HG02885 (cell line): ENCODE data around the gene RPLP1.

ENCODE experiments used
- ATAC-seq: cut with Tn5 transposase; IDR thresholded peaks from one replicate; pipeline ENCODE4 v1.9.1; 2021; ENCODE audit warnings: mild to moderate bottlenecking; ENCODE audit not compliant: unreplicated experiment, poor library complexity

Gene RPLP1

DNA sequence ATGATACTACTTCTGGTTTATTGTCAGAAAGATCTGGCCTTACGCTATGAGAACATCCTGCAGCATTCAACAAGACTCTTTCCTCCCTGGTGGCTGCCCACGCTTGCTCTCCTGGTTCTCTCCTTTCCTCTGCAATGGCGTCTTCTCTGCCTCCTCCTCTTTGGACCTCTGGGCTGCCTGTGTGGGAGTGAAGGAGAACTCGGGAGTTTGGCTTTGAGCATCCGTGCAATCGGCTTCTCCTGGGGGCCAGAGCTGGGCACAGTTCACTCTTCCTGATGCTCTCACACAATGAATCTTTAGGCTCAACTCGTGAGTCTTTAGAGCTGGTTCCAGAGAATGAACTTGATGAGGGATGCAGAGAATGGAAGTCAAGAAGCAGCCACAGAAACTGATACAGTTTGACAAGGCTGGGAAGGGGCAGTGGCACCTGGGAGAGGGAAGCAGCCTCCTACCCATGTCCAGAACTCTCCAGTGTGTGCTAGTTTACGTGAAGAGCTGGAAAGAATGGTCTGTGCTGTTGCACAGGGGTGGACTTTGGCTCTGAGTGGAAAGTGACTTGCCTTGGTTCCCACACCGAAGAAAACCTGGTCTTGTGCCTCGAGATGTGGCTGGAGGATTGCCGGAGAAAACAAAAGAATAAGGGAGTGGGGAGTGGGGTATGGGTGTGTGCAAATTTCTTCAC, 37.9 kb downstream of the RPLP1 start:
- no peak for ATAC-seq

DNA sequence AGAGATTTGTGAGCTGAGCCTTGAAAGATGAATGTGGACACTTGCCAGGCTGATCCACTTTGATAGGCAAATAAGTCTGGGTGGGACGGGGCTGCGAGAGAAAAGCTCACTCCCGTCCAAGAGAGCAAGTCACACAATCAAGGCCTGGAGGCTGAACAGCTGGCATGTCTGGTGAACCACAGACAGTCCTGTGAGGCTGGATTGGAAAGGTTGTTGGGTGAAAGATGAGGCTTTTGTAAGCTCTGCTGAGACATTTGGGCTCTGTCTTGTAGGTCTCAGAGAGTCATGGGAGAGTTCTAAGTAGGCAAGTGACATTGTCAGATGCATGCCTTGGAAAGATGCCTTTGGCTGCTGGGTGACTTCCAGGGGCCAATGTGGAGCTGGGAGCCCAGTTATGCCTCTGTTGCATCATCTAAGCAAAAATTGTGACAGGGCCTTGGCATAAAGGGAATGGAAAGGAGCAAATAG, 38.5 kb downstream of the RPLP1 start:
- no peak for ATAC-seq

DNA sequence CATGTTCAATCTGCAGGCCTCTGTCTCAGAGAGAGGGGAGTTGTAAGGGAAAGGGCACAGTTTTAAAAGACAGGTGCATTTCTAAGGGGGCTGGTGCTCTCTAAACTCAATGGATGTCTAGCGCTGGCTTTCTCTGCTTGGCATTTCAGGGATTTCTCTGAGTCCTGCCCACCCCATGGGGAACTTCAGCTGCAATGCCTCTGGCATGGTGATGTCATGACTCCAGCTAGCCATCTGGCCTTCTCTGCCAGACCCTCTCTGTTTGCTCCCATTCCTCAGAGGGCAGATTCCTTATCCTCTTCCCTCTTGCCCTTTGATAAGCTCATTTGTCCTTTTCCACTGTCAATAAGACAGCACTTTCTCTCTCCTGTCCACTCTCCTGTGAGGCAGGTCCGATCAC, 40.8 kb downstream of the RPLP1 start:
- no peak for ATAC-seq

DNA sequence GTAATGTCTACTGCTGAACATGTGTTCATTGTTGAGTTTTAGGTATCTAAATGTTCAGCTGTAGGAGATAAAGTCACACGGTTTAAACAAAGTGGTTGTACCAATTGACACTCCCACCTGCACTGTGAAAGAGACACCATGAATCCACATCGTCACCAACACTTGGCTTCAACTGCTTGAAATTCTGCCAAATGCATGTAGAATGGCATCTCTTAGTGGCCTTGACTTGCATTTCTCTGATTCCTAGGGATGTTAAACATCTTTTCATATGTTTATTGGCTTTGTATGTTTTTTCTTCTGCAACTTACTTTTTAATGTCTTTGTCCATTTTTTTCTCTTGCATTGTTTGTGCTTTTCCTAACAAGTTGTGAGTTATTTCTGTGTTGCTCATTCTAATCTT, 43.4 kb downstream of the RPLP1 start:
- no peak for ATAC-seq

DNA sequence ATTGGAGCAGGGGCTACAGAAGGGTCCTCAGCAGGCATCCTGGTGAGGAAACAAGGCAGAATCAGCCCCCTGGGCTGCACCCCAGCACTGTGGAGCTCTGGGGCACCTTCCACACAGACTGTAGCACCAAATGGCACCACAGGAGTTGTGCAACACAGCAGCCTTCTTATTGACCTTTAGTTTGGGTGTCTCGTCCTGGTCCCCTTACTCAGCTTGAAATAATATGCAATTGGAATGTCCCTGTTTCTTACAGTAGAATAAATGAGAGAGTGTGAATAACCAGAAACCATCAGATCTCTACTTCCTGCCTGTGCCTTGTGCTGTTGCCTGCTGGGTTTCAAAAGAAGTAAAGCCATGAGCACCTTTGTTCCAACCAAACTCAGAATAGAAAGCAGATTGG, 44.5 kb downstream of the RPLP1 start:
- no peak for ATAC-seq

DNA sequence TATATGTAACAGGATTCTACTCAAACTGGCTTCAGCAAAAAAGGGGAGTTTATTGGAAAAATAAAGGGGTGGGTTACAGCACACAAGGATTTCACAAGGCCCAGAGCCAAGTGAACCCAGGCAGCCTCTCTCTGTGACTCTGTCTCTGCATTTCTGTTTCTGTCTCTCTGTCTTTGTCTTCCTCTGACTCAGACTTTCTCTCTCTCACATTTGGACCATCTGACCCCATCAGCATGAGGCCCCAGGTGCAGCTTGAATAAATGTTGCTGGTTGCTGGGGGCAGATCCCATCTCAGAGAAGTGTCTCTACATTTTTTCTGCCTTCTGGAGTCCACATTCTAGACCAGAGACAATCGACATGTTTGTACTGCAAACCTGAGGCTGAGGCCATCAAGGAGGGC, 45.0 kb downstream of the RPLP1 start:
- ATAC-seq, result no peak

DNA sequence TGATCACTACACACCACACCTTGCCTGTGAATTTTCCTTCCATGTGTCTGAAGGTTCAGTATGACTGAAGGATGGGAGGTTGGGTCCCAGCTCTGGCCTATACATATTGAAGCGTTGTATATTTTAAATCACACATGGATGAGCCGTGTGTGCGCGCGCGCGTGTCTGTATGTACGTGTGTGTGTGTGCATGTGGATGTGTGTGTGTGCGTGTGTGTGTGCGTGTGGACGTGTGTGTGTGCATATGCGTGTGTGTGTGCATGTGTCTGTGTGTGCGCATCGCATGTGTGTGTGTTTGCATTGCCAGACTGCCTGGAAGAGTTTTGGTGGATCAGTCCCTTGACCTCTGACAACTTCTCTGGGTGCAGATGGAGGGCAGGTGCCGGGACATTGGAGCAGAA, 45.7 kb downstream of the RPLP1 start:
- ATAC-seq, result no peak

DNA sequence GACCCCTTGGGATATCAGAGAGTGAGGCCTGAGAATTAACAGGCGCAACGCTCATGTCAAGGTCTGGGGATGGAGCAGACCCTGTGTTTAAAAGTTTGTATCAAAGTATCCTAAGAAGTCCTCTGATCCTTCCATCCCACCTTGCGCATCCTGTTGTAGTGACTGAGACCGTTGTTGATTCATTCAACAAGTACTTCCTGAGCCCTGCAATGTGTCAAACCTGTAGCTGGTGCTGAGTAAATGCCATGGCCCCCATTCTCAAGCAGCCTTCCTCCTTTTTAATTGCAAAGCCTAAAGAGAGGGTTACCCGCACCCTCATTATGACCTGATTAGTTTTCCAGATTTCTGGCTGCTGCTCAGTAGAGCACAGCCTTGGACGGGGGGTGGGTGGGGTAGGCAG, 46.4 kb downstream of the RPLP1 start:
- ATAC-seq, result no peak

DNA sequence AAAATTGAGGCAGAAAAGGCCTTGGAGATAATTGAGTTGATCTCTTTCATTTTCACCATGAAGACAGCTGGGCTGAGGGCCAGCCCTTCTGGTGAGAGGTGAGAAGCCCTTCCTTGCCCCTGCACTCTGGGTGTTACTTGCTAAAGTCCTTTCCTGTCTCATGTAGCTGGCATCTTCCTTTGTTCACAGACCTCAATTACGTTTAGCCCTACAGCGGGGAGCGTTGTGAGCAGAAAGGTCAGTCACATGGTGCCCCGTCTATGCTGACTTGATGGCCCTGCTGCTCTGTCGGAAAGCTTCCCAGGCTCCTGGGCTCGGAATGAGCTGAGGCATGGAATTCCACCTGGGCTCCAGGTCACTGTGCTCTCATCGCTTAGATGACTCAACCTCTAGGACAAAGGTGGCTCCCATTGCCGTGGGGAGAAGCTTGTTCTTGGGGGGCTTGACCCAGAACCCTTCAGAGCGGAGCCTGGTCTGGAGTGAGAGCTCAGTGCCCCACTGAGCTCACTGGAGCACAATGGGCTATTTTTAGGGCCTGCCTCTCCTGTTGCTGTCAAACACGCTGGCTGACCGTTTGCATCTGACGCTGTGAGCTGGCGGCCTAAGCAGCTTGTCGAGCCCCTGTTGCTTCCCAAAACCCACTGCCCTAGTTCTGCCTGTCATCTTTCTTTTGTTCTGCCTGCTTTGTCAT, 47.0 kb downstream of the RPLP1 start:
- no peak for ATAC-seq

DNA sequence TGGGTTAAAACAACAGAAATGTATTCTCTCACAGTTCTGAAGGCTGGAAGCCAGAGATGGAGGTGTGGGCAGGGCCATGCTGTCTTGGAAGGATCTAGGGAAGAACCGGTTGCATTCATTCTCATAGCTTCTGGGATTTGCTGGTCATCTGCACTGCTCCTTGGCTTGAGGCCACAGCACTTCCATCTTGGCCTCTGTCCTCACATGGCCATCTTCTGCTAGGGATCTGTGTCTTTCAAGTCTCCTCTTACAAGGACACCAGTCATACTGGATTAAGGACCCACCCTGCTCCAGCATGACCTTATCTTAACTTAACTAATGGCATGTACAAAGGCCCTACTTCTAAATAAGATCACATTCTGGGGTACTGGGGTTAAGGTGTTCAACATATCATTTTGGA, 47.7 kb downstream of the RPLP1 start:
- ATAC-seq, result no peak

DNA sequence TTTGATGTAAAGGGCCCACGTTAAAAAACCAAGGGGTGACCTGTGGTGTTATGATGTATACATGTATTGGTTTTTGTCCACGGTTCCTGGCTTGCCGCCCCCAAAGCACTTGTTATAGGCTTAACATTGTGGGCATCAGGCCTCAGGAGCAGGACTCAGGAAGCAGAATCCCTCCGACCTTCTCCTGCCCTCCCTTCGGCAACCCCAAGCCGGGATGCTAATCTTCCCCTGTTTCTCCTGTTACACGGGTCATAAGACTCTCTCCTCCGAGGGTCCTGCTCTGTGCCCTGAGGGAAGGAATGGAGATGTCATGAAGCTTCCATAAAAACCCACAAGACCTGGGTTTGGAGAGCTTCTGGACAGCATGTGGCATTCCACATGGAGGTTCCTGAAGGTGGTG, 48.8 kb downstream of the RPLP1 start:
- no peak for ATAC-seq

DNA sequence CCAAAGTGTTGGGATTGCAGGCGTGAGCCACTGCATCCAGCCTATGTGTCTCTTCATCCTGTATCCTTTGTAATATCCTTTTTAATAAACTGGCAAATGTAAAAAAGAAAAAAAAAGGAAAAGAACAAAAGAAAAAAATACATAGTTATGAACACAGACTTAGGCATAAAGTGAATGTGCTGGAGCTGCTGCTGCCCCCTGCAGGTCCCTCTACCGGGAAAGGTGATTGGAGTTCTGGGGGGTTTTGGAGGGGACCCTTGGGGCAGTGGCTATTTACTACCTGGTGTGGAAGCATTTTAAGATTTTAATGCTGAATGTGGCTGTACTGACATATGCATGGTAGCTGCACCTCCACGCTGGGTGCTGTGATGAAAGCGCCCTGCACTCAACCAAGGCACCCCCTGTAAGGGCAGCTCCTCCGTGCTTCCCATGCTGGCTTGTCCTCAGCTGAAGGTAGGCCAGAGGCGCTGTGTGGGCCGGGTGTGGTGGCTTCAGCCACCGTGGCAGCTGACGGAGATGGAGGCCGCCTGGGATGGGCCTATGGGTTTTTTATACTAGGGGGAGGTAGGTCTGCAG, 49.9 kb downstream of the RPLP1 start:
- ATAC-seq, result no peak

DNA sequence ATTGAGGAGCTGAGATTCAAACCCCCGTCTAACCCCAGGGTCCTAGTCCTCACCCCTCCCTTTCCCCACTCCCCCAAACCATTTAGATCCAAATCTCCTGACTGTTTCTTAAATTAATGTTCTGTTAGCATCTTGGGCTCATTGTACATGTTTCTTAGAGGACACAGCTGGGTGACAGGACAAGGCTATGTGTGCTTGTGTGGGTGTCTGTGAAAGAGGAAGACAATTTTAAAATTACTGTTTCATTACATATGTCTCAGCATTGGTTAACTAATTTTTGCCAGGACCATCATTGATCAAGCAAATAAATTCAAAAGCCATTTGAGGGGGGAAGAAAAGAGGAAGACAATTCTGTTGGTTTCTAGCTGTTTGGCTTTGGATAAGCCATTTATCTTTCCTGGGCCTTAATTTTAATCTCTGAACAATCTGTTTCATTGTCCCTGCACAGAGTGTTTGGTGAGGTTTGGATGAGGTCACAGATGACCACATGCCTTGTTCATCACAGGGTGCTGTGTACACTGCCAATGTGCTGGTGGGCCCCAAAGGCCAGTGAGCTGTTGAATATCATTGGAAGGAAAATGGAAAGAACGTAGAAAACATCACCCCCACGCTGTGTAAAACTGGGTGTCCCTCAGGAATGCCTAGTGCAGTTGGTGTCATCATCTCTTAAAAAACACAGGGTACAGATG, 51.9 kb downstream of the RPLP1 start:
- no peak for ATAC-seq
